Loucy (cell line): ENCODE measurements around the gene FAM187B.

Experiments
- H2AFZ ChIP-seq: fragments of 200-600 bp; sonication (generic); 2 replicates; pipeline ENCODE4 v1.6.0; 2016; ENCODE audit warnings: antibody characterized with exemption, mild to moderate bottlenecking, low read length, moderate library complexity
- H3F3A ChIP-seq: fragments of 200-600 bp; 2 replicates; pipeline ENCODE4 v1.6.0; 2016; ENCODE audit warnings: antibody characterized with exemption, low read depth, mild to moderate bottlenecking
- H3K27me3 ChIP-seq: fragments of 200-600 bp; sonication (generic); 2 replicates; pipeline ENCODE4 v1.6.1; 2014; ENCODE audit warnings: low read length, mild to moderate bottlenecking; ENCODE audit not compliant: insufficient read depth, poor library complexity, severe bottlenecking
- H3K36me3 ChIP-seq: fragments of 200-600 bp; sonication (generic); 2 replicates; pipeline ENCODE4 v1.6.1; 2016; ENCODE audit warnings: low read length; ENCODE audit not compliant: insufficient read depth
- H3K4me1 ChIP-seq: fragments of 200-600 bp; sonication (generic); 2 replicates; pipeline ENCODE4 v1.5.1; 2014; ENCODE audit warnings: low read length, mild to moderate bottlenecking; ENCODE audit not compliant: insufficient read depth, poor library complexity, severe bottlenecking
- H3K4me2 ChIP-seq: fragments of 200-600 bp; sonication (generic); 2 replicates; pipeline ENCODE4 v1.6.0; 2014; ENCODE audit warnings: antibody characterized with exemption, low read length, low read depth, mild to moderate bottlenecking; ENCODE audit not compliant: poor library complexity, severe bottlenecking
- H3K4me3 ChIP-seq: fragments of 200-600 bp; sonication (generic); 2 replicates; pipeline ENCODE4 v1.5.1; 2014; ENCODE audit warnings: low read length, mild to moderate bottlenecking, mixed read lengths; ENCODE audit not compliant: poor library complexity, severe bottlenecking
- H3K79me2 ChIP-seq: fragments of 200-600 bp; sonication (generic); 2 replicates; pipeline ENCODE4 v1.6.1; 2014; ENCODE audit warnings: low read length; ENCODE audit not compliant: insufficient read depth
- H3K9ac ChIP-seq: fragments of 200-600 bp; sonication (generic); 2 replicates; pipeline ENCODE4 v1.6.0; 2014; ENCODE audit warnings: mild to moderate bottlenecking, low read depth, low read length, moderate library complexity; ENCODE audit not compliant: poor library complexity, severe bottlenecking
- H3K9me2 ChIP-seq: fragments of 200-600 bp; sonication (generic); replicated peaks from 2 replicates; pipeline ENCODE4 v1.6.1; 2016; ENCODE audit warnings: low read depth, low read length, mixed read lengths
- H3K9me3 ChIP-seq: fragments of 200-600 bp; sonication (generic); 2 replicates; pipeline ENCODE4 v1.6.1; 2014; ENCODE audit warnings: mild to moderate bottlenecking, antibody characterized with exemption, low read length, low read depth; ENCODE audit not compliant: insufficient read depth
- H4K20me1 ChIP-seq: fragments of 200-600 bp; sonication (generic); 2 replicates; pipeline ENCODE4 v1.6.0; 2014; ENCODE audit warnings: antibody characterized with exemption, low read length, mild to moderate bottlenecking; ENCODE audit not compliant: insufficient read depth, poor library complexity, severe bottlenecking
- CTCF ChIP-seq: fragments of 200-600 bp; sonication (generic); conservative IDR thresholded peaks from 2 replicates; pipeline ENCODE4 v1.5.1; 2014; ENCODE audit warnings: mild to moderate bottlenecking, antibody characterized with exemption, low read length
- EZH2phosphoT487 ChIP-seq: fragments of 200-600 bp; IDR thresholded peaks from 2 replicates; pipeline ENCODE4 v1.6.1; 2018; ENCODE audit warnings: antibody characterized with exemption, mild to moderate bottlenecking, moderate library complexity, borderline replicate concordance

FAM187B gene

GRCh38 chr19:35220315-35220921 lies 8.1 kb downstream of the FAM187B start:
- no peaks in the 10 kb centered on the region for H3K9me3 ChIP-seq
- no peaks in the 10 kb centered on the region for H3F3A ChIP-seq
- no peaks in the 10 kb centered on the region for H3K79me2 ChIP-seq
- no peak overlapping the region for H2AFZ ChIP-seq
- H3K27me3 ChIP-seq: no peaks in the 10 kb centered on the region
- no peak overlapping the region for H3K9ac ChIP-seq
- no peak overlapping the region for H3K4me2 ChIP-seq
- no peaks in the 10 kb centered on the region for H3K4me1 ChIP-seq
- H3K4me3 ChIP-seq: no peak overlapping the region
- no peaks in the 10 kb centered on the region for H3K9me2 ChIP-seq
- no peaks in the 10 kb centered on the region for H4K20me1 ChIP-seq
- H3K36me3 ChIP-seq: no peaks in the 10 kb centered on the region
- no peak for TF ChIP-seq EZH2phosphoT487
- TF ChIP-seq CTCF: no peak

GRCh38 chr19:35219008-35219407 lies 9.5 kb downstream of the FAM187B start:
- Histone ChIP-seq H3K9ac (no peak overlapping the region), H3K27me3 (no peaks in the 10 kb centered on the region), H3K9me2 (no peaks in the 10 kb centered on the region), H3K4me1 (peaks cover 9% of the 10 kb centered on the region), H3K36me3 (no peaks in the 10 kb centered on the region), H2AFZ (no peak overlapping the region), H4K20me1 (no peaks in the 10 kb centered on the region), H3K4me3 (no peak overlapping the region), H3K9me3 (no peaks in the 10 kb centered on the region), H3K79me2 (no peaks in the 10 kb centered on the region), H3F3A (no peaks in the 10 kb centered on the region), H3K4me2 (no peak overlapping the region)
- TF ChIP-seq EZH2phosphoT487 (no peak), CTCF (no peak)

GRCh38 chr19:35217649-35217990 lies 10.9 kb downstream of the FAM187B start:
- no peaks in the 10 kb centered on the region for H3K79me2 ChIP-seq
- no peak for TF ChIP-seq EZH2phosphoT487
- no peak for TF ChIP-seq CTCF
- peaks cover 3% of the 10 kb centered on the region; the same call in 1 of the 2 replicates for H3F3A ChIP-seq
- no peaks in the 10 kb centered on the region for H3K9me3 ChIP-seq
- H3K4me3 ChIP-seq: no peak overlapping the region
- H3K4me1 ChIP-seq: peaks cover 13% of the 10 kb centered on the region
- no peak overlapping the region for H3K4me2 ChIP-seq
- H2AFZ ChIP-seq: no peak overlapping the region
- H3K9ac ChIP-seq: no peak overlapping the region
- H4K20me1 ChIP-seq: no peaks in the 10 kb centered on the region
- H3K36me3 ChIP-seq: no peaks in the 10 kb centered on the region
- no peaks in the 10 kb centered on the region for H3K9me2 ChIP-seq
- H3K27me3 ChIP-seq: no peaks in the 10 kb centered on the region
